Anterior cingulate cortex (tissue), 58 donors: ENCODE measurements around the gene SLC25A15.
"Not testable (repeated sequence)": the region's sequence is repeated elsewhere in the genome, so short reads cannot be mapped to it uniquely, and the experiment has no call there.

Experiments
- DNase-seq, 58 donors: peaks; one replicate each; lab custom pipeline; 2025; lab: John Stamatoyannopoulos, UW

SLC25A15 gene

DNA sequence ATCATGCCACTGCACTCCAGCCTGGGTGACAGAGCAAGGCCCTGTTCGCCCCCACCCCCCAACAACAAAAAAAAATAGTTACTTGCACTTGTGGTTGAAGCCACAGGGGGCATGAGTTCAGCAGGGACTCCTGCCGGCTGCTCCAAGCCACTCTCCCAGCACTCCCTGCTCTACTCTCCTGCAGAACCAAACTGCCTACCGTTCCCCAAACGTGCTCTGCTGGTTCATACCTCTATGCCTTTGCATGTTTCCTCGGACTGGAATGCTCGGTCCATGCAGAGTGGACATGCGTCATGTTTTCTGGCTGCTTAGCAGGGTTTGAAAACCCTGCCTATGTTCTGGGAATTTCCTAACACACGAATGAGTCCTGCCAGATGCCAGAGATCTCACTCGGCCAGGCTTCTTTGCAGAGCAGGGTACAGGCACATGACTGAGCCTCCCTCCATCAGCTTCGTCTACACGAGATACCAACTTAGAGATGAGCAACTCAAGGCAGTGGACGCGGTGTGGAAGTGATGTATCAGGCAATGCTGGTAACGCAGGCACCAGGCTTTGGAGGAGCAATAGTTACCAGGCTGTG lies 8.5 kb upstream of the SLC25A15 start:
- no peak for DNase-seq

DNA sequence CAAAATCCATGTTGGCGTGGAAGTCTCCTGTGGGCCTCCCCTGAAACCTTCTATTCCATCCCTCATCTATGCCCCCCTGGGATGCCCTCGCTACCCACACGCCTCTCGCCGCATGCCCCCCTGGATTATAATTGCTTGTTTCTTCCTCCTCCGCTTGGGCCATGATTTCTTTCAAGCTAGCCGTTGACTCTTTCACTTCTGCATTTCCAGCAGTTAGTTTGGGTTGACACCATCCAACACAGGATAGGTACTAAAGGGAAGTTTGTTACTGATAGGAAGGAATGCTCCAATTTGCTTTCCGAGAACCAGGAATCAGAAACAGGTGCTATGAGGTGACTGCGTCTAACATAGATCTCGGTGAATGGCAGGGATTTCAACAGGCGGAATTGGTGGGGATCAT lies 7.7 kb upstream of the SLC25A15 start:
- DNase-seq = no peak

DNA sequence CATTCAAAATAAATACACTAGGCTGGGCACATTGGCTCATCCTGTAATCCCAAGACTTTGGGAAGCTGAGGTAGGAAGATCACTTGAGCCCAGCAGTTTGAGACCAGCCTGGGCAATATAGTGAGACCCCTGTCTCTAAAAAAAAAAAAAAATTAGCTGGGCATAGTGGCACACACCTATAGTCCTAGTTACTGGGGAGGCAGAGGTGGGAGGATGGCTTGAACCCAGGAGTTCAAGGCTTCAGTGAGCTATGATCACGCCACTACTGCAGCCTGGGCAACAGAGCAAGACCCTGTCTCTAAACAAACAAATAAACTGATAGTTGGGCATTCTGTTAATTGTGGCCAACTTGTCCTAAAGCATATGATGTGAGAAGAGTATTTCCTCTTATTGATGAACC lies 6.4 kb upstream of the SLC25A15 start:
- not testable (repeated sequence) for DNase-seq

DNA sequence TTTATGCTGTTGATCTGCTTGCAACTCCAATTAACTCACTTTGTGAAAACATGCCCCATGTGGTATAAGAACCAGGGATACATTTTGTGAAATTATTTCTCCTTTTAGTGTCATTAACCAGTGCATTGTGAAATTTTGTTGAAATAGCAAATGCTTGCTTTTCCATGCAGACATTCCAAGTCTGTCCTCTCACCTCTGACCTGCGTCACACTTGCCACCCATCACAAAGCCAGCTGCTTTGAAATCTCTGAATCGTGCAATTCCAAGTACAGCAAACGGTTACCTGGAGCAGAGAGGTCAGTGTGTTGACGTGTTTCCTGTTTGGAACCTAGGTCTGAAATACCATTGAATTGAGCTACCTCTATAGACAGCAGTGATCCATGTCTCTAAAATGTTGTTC lies 4.9 kb upstream of the SLC25A15 start:
- no peak for DNase-seq

GRCh38 chr13:40786568-40786996 lies 2.8 kb upstream of the SLC25A15 start:
- DNase-seq = no peak

GRCh38 chr13:40787062-40787461 lies 2.3 kb upstream of the SLC25A15 start:
- DNase-seq = no peak

DNA sequence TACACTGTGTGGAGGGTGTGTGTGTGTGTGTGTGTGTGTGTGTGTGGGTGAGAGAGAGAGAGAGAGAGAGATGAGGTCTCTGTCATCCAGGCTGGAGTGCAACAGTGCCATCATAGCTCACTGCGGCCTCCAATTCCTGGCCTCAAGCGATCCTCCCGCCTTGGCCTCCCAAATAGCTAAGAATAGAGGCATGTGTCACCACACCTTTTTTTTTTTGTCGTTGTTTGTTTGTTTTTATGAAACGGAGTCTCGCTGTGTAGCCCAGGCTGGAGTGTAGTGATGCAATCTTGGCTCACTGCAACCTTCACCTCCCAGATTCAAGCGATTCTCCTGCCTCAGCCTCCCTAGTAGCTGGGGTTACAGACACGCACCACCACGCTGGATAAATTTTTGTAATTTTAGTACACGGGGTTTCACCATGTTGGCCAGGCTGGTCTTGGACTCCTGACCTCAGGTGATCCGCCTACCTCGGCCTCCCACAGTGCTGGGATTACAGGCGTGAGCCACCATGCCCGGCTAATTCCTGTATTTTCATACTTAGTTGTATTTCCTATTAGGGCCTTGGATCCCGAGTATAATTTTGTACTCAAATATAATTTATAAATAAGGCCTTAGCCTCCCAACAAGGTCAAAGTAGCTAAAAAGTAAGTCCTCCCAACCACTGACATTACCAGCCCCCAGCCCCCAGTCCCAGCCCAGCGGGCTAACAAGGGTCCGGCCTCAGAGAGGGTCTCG lies 704 bp upstream of the SLC25A15 start:
- DNase-seq = not testable (repeated sequence)

DNA sequence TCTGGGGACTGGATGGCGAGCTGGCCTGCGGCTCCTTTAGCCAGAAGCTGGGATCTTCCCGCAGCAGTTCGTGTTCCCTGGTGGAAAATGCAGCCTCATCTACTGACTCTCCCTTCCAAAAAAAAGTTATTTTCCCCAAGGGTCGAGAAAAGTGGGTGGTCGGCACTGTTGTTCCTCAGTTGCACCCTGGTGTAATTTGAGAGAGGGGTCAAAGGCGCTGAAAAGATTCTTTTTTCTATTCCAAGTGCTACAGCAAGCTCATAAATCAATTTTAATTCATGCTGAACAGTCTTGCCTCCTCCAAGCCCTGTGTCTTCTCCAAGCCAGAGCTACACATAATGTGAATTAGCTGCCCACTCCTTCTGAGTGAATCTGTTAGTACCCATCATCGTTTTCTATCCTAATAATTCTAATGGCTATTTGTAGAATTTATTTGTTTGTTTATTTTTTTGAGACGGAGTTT lies 774 bp downstream of the SLC25A15 start:
- peak in 2 of 58 donors; percentile 34 to 39 for DNase-seq

DNA sequence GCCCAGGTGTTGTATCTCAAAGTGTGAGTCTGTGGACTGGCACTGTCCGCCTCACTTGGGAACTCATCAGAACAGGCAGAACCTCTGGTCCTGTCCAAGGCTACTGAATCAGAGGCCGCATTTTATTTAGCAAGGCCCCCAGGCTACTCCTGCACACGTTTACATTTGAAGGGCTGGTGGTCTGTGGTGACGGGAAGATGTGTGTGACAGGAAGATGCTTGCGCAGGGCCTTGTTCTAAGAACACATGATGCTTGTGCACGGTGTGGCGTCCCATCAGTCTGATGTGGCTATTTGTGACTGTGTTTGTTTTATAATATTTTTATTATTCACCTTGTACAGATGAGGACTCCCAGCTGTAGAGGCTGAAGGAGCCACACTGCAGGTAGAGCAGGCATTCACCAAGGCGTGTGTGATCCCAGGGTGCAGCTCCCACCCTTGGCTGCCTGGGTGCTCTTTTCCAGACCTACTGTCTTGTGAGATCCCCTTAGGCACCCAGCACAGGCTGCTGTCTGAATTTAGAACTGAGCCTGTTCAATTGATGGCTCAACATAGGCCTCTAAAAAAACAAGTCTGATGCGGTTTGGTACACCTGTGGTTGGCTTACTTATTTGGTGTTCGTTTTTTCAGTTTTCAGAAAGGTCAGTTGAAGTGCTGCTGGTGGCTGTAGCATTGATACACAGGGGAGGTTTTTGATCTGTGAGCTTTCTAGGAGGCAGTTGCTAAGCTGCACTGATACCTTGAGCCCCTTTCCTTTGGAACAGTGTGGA lies 3.1 kb downstream of the SLC25A15 start:
- DNase-seq = no peak

DNA sequence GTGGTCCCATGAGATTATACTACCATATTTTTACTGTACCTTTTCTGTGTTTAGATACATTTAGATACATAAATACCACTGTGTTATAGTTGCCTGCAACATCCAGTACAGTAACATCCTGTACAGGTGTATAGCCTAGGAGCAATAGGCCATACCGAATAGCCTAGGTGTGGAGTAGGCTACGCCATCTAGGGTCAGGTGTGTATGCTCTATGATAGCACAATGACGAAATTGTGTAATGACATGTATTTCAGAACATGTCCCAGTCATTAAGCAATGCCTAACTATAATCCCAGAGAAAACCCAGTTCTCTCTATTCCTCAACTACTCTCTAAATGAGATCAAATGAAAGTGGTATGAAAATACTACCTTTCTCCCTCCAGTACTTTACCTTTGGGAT lies 3.9 kb downstream of the SLC25A15 start:
- no peak for DNase-seq

DNA sequence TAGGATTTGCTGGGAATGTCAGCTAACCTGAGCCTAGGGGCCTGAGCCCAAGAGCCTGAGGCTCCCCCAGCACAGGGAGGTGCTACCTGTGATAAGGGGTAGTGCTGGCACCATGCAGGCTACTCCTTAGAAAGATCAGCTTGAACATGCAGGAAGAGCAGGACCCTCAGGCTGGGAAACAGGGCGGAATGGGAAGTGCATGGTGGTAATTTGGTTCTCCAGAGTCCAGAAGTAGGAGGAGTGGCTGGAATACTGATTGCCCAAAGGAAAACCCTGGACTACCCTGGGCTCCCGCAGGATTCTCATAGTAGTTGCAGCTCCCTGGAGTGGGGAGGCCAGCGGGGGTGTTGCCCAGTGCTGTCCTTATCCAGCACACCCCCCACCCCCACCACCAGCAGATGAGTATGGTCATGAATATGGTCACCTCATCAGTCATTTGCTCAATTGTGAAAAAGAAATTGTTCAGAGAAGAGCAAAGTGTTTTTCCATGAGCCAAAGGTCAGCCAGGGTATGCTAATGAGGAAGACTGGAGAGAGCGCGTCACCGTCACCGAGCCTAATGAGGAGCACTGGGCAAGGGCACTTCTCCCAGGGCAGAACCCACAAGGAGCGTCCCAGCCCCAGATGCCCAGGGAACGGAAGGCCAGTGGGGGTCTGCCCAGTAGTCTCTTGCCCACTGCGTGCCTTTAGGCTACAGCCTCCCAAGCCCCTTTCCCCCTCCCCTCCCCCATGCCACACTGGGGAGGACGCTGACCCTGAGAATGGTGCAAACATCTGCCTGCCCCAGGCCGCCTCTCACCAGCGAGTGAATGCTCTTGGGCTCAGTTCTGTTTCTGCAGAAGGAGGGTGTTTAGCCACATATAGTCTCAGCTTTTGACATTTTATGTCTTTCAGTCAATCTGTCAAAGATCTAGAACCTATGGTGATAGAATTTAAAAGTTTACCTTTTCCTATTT lies 5.3 kb downstream of the SLC25A15 start:
- DNase-seq = no peak

- DNase-seq = no peak
Observed at GRCh38 chr13:40796649-40797048, 7.2 kb downstream of the SLC25A15 start.

DNA sequence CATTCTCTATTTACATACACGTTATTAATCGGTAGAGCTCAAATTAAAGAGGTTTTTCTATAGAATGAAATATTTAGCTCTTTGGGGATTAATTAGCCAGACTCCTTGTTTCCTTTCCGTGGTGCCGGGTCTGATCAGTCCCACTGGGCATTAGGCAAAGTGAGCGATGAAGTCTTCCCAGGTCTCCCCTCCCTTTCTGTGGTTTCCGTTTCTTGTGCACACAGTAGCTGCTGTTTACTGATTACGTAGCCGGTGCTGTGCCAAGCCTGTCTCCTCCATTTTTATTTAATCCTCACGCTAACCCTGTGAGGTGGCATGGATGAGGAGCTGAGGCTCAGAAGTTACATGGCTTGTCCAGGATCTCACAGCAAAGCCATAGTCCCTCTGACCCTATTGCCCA lies 9.0 kb downstream of the SLC25A15 start:
- no peak for DNase-seq

- no peak for DNase-seq
Observed at GRCh38 chr13:40799508-40799907, 10.1 kb downstream of the SLC25A15 start.

DNA sequence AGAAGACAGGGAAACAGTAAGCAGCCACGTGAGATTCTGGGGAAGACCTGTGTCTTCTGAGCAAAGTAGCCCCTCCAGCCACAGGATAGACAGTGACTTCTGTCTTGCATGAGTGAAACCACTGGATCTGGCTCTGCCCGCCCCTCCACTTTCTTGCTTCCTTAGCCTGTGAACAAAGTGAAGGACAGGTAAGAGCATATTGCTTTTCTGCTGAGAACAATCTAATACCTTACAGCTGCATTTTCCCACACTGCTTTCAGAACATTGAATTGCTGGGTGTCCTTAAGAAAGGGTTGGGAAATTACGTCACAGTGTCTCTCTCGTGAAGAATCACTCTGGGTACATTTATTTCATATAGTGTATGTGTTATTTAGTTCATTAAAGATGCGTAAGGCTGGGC lies 11.1 kb downstream of the SLC25A15 start:
- no peak for DNase-seq

DNA sequence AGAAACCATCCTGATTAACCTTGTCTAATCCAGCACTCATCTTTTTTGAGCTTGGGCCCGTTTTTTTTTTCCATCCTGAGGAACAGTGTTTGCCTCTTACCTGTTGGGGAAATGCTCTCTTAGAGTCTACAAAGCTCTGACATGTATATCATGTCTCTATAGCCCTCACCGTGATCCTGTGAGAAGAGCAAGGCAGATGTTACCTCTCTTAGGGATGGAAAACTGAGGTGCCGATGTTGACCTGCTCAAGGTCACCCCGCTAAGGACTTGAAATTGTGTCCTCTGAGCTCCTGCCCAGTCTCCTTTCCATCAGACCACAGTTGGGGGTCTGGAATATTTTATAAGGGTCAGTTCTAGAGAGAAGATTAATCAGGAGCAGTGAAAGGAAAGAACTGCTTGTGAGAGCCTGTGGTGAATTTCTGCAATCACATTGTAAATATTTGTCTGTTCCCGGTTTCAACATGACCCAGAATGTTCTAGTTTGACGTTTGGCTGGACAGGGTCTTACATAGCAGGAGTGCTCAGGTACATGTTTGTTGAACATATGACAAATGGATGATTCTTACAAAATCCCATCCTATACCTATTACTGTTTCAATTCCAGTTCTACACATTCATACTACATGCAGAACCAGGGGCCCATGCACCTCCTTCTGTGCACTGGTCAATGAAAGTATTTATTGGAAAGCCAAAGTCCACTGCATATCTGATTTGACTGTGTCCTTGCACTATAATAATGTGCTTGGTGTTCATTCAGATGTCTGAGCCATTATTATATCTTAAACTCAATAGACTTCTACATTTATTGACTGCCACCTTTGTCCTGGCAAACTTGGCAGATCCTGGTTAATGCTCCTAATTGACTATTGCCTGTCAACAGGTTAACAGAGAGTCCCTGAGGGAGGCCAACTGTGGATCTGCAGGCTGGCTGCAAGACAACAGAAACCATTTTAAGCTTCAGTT lies 12.1 kb downstream of the SLC25A15 start:
- no peak for DNase-seq

DNA sequence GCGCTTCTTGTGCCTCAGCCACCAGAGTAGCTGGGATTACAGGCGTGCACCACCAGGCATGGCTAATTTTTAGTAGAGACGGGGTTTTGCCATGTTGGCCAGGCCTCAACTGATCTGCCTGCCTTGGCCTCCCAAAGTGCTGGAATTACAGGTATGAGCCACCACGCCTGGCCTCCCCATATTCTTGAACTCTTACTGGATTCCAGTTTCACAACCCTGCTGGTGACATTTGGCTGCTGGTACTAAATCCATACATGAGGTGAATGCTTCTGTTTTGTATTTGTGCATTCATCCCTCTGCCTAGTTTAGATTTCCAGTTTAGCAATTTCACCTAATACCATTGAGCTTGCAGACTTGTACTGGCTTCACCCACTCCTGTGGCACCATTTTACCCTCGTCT lies 13.9 kb downstream of the SLC25A15 start:
- no peak for DNase-seq

- no peak for DNase-seq
Observed at GRCh38 chr13:40806241-40806640, 16.8 kb downstream of the SLC25A15 start.

DNA sequence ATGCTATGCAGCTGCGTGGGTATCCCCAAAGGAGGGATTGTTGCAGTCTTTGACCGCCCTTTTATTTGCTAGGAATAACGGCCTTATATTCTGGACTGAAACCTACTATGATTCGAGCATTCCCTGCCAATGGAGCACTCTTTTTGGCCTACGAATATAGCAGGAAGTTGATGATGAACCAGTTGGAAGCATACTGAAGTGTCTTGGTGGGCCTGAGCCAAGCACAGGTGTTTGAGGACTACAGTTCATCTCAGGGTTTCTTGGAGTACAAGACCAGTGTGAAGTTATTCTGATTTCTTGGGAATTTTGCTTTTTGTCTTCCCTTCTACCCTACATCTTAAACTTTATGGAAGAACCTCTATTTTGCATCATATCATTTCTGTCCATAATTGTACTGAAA lies 20.1 kb downstream of the SLC25A15 start:
- DNase-seq = no peak
